HepG2 (cell line): ENCODE results near the gene ADCY9. TPM values are rescaled to one million over a fixed set of nuclear protein-coding genes. Genes with fewer than 3 reads are reported as not detected.

ENCODE experiments used
- DR1 ChIP-seq: sonication (generic); formaldehyde crosslinking; IDR thresholded peaks from 2 replicates; pipeline ENCODE4 v1.8.0; 2021; ENCODE audit warnings: mild to moderate bottlenecking, missing genetic modification reagents, inconsistent platforms
- ELF1 ChIP-seq: sonication (generic); formaldehyde crosslinking; IDR thresholded peaks from 2 replicates; pipeline ENCODE4 v1.4.0; 2020; ENCODE audit warnings: missing genetic modification reagents
- FOXO1 ChIP-seq: sonication (generic); formaldehyde crosslinking; IDR thresholded peaks from 2 replicates; pipeline ENCODE4 v1.4.0; 2020; ENCODE audit warnings: missing genetic modification reagents
- GPN1 ChIP-seq: sonication (generic); formaldehyde crosslinking; IDR thresholded peaks from 2 replicates; pipeline ENCODE4 v1.5.1; 2020; ENCODE audit warnings: missing genetic modification reagents, borderline replicate concordance
- JARID2 ChIP-seq: sonication (generic); formaldehyde crosslinking; IDR thresholded peaks from 2 replicates; pipeline ENCODE4 v1.8.1; 2023; ENCODE audit warnings: missing genetic modification reagents, inconsistent platforms; ENCODE audit not compliant: insufficient replicate concordance
- KAT8 ChIP-seq: IDR thresholded peaks from 2 replicates; pipeline ENCODE4 v1.6.1; 2016; ENCODE audit warnings: missing genetic modification reagents, missing compliant biosample characterization
- KDM4B ChIP-seq: sonication (generic); formaldehyde crosslinking; IDR thresholded peaks from 2 replicates; pipeline ENCODE4 v1.4.0; 2020; ENCODE audit warnings: missing genetic modification reagents
- NCOA1 ChIP-seq: sonication (generic); formaldehyde crosslinking; IDR thresholded peaks from 2 replicates; pipeline ENCODE4 v1.9.0; 2021; ENCODE audit warnings: missing genetic modification reagents
- NFKB2 ChIP-seq: sonication (generic); formaldehyde crosslinking; IDR thresholded peaks from 2 replicates; pipeline ENCODE4 v1.4.0; 2020; ENCODE audit warnings: missing genetic modification reagents, borderline replicate concordance
- SALL1 ChIP-seq: sonication (generic); formaldehyde crosslinking; IDR thresholded peaks from 2 replicates; pipeline ENCODE4 v1.8.0; 2022; ENCODE audit warnings: mild to moderate bottlenecking, missing genetic modification reagents
- ZNF256 ChIP-seq: sonication (generic); formaldehyde crosslinking; conservative IDR thresholded peaks from 2 replicates; pipeline ENCODE4 v1.4.0; 2020; ENCODE audit warnings: missing genetic modification reagents
- ZNF282 ChIP-seq: fragments of 450-650 bp; IDR thresholded peaks from 2 replicates; pipeline ENCODE4 v1.6.1; 2018; ENCODE audit not compliant: partially characterized antibody
- ZNF350 ChIP-seq: sonication (generic); formaldehyde crosslinking; IDR thresholded peaks from 2 replicates; pipeline ENCODE4 v1.4.0; 2020; ENCODE audit warnings: mild to moderate bottlenecking, low read depth, missing genetic modification reagents, borderline replicate concordance
- ZNF451 ChIP-seq: sonication (generic); formaldehyde crosslinking; IDR thresholded peaks from 2 replicates; pipeline ENCODE4 v1.5.0; 2020; ENCODE audit warnings: mild to moderate bottlenecking, missing genetic modification reagents
- ZNF569 ChIP-seq: sonication (generic); formaldehyde crosslinking; IDR thresholded peaks from 2 replicates; pipeline ENCODE4 v1.5.0; 2020; ENCODE audit warnings: mild to moderate bottlenecking, missing genetic modification reagents, moderate library complexity, borderline replicate concordance
- polyA plus RNA-seq, 8 experiments: library from polyadenylated mRNA; depleted of rRNA in 3 of 8; stranded (reverse) in 7 of 8; unstranded in 1 of 8; fragments of >200 nt; fragmentation: Illumina TruSeq in 4 of 8; extraction: Trizol in 4 of 8; gene quantifications; 2 replicates each; pipeline versions ENCODE4 v1.2.1 to v1.2.3, GENCODE V29; 2011 to 2016; ENCODE audit warnings: low read depth in 4 of 8, missing spikeins in 1 of 8, mixed read lengths in 1 of 8; ENCODE audit not compliant: insufficient read depth in 1 of 8
- total RNA-seq, 5 experiments: library from RNA; depleted of rRNA; stranded (reverse); fragments of >200 nt; fragmentation: Illumina TruSeq; extraction: Trizol; gene quantifications; 2 replicates each; pipeline ENCODE4 v1.2.3, GENCODE V29; 2016; ENCODE audit warnings: low read depth in 1 of 5
- TF ChIP-seq, protein P1 (sequence below): sonication (generic); formaldehyde crosslinking; IDR thresholded peaks from 2 replicates; pipeline ENCODE4 v1.5.0; 2020; ENCODE audit warnings: mild to moderate bottlenecking, missing genetic modification reagents
- TF ChIP-seq, protein P2 (sequence below): sonication (generic); formaldehyde crosslinking; IDR thresholded peaks from 2 replicates; pipeline ENCODE4 v1.8.0; 2022; ENCODE audit warnings: mild to moderate bottlenecking, missing genetic modification reagents, borderline replicate concordance
- TF ChIP-seq, protein P3 (sequence below): sonication (generic); formaldehyde crosslinking; IDR thresholded peaks from 2 replicates; pipeline ENCODE4 v1.9.0; 2021; ENCODE audit warnings: missing genetic modification reagents, mild to moderate bottlenecking, borderline replicate concordance
- TF ChIP-seq, protein P4 (sequence below): sonication (generic); formaldehyde crosslinking; IDR thresholded peaks from 2 replicates; pipeline ENCODE4 v1.5.0; 2020; ENCODE audit warnings: mild to moderate bottlenecking, low read depth, missing genetic modification reagents, borderline replicate concordance
- TF ChIP-seq, protein P5 (sequence below): sonication (generic); formaldehyde crosslinking; IDR thresholded peaks from 2 replicates; pipeline ENCODE4 v1.4.0; 2020; ENCODE audit warnings: missing genetic modification reagents
- TF ChIP-seq, protein P6 (sequence below): IDR thresholded peaks from 2 replicates; pipeline ENCODE4 v1.6.1; 2016; ENCODE audit warnings: mild to moderate bottlenecking

The ADCY9 gene
- total and polyA plus RNA-seq, 2 of the 13 experiments (the other 11 are each of a cell fraction or from before 2014, with no cell fraction given), result 11.2 to 13.9 TPM

DNA sequence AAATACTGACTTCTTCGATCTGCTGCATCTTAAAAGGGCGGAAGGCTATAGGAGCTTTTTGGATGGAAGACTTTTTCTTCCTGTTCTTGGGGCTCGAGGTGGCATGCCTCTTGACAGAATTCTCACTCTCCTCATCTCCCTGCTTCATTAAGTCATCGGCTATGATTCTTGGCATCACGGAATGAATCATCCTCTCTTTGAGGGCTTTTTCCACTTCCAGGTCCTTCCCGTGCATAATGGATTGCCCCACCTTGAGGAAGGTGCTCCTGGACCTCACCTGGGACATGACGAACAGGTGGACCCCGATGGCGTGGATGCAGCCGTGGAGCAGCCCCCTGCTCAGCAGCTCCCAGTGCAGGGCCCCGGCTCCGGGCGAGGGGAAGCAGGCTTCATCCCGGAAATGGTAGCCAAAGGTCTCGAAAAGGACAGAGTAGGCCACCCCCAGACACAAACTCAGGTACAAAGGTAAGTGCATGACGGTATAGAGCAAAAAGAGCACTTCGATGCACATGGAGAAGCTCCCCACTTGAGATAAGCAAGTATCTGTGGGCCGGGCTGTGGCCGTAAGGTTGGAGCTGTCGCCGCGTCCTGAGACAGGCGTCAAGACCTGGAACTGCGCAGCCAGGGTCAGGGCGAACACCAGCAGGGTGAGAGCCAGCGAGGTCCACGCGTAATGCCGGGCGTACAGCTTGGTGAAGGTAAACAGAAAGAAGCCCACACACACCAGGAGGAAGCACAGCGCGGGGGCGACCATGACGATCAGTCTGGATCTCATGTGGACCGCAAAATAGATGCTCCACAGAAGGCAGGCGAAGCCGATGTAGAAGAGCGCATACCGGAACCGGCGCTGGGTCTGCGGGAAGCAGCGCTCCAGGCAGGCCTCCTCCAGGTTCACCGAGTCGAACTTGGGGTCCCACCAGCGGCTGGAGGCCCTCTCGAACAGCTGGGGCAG lies 1.7 kb downstream of the ADCY9 start (continued):
- no peak; the same call in none of the 2 replicates for TF ChIP-seq SALL1 (CRISPR knock-in tag)
- TF ChIP-seq ZNF451 (CRISPR knock-in tag), result no peak
- TF ChIP-seq DR1 (CRISPR knock-in tag), result no peak
- TF ChIP-seq ZNF350 (CRISPR knock-in tag), result no peak; the same call in 1 of the 2 replicates
- 0 out of 2 replicates have a peak, but pooled peaks have one; percentile 20 for TF ChIP-seq ELF1
- TF ChIP-seq KAT8 (CRISPR knock-in tag), result peak; percentile 22; the same call in 1 of the 2 replicates
- TF ChIP-seq GPN1 (CRISPR knock-in tag), result no peak
- TF ChIP-seq, protein P1, sequence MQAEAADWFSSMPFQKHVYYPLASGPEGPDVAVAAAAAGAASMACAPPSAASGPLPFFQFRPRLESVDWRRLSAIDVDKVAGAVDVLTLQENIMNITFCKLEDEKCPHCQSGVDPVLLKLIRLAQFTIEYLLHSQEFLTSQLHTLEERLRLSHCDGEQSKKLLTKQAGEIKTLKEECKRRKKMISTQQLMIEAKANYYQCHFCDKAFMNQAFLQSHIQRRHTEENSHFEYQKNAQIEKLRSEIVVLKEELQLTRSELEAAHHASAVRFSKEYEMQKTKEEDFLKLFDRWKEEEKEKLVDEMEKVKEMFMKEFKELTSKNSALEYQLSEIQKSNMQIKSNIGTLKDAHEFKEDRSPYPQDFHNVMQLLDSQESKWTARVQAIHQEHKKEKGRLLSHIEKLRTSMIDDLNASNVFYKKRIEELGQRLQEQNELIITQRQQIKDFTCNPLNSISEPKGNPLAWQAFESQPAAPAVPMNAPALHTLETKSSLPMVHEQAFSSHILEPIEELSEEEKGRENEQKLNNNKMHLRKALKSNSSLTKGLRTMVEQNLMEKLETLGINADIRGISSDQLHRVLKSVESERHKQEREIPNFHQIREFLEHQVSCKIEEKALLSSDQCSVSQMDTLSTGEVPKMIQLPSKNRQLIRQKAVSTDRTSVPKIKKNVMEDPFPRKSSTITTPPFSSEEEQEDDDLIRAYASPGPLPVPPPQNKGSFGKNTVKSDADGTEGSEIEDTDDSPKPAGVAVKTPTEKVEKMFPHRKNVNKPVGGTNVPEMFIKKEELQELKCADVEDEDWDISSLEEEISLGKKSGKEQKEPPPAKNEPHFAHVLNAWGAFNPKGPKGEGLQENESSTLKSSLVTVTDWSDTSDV, result no peak; the same call in 1 of the 2 replicates
- no peak for TF ChIP-seq KDM4B (CRISPR knock-in tag)
- TF ChIP-seq, protein P2, sequence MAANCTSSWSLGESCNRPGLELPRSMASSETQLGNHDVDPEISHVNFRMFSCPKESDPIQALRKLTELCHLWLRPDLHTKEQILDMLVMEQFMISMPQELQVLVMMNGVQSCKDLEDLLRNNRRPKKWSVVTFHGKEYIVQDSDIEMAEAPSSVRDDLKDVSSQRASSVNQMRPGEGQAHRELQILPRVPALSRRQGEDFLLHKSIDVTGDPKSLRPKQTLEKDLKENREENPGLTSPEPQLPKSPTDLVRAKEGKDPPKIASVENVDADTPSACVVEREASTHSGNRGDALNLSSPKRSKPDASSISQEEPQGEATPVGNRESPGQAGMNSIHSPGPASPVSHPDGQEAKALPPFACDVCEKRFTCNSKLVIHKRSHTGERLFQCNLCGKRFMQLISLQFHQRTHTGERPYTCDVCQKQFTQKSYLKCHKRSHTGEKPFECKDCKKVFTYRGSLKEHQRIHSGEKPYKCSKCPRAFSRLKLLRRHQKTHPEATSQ, result no peak
- no peak for TF ChIP-seq JARID2 (CRISPR knock-in tag)
- TF ChIP-seq, protein P3, sequence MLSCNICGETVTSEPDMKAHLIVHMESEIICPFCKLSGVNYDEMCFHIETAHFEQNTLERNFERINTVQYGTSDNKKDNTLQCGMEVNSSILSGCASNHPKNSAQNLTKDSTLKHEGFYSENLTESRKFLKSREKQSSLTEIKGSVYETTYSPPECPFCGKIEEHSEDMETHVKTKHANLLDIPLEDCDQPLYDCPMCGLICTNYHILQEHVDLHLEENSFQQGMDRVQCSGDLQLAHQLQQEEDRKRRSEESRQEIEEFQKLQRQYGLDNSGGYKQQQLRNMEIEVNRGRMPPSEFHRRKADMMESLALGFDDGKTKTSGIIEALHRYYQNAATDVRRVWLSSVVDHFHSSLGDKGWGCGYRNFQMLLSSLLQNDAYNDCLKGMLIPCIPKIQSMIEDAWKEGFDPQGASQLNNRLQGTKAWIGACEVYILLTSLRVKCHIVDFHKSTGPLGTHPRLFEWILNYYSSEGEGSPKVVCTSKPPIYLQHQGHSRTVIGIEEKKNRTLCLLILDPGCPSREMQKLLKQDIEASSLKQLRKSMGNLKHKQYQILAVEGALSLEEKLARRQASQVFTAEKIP, result no peak
- TF ChIP-seq, protein P4, sequence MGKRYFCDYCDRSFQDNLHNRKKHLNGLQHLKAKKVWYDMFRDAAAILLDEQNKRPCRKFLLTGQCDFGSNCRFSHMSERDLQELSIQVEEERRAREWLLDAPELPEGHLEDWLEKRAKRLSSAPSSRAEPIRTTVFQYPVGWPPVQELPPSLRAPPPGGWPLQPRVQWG (CRISPR knock-in tag), result no peak
- TF ChIP-seq ZNF569 (CRISPR knock-in tag), result no peak
- TF ChIP-seq FOXO1 (CRISPR knock-in tag), result no peak
- TF ChIP-seq, protein P5, sequence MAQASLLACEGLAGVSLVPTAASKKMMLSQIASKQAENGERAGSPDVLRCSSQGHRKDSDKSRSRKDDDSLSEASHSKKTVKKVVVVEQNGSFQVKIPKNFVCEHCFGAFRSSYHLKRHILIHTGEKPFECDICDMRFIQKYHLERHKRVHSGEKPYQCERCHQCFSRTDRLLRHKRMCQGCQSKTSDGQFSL (CRISPR knock-in tag), result no peak
- TF ChIP-seq ZNF282, result no peak
- TF ChIP-seq, protein P6, sequence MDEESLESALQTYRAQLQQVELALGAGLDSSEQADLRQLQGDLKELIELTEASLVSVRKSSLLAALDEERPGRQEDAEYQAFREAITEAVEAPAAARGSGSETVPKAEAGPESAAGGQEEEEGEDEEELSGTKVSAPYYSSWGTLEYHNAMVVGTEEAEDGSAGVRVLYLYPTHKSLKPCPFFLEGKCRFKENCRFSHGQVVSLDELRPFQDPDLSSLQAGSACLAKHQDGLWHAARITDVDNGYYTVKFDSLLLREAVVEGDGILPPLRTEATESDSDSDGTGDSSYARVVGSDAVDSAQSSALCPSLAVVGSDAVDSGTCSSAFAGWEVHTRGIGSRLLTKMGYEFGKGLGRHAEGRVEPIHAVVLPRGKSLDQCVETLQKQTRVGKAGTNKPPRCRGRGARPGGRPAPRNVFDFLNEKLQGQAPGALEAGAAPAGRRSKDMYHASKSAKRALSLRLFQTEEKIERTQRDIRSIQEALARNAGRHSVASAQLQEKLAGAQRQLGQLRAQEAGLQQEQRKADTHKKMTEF (CRISPR knock-in tag), result no peak; the same call in 1 of the 2 replicates
- TF ChIP-seq NFKB2 (CRISPR knock-in tag), result no peak
- no peak for TF ChIP-seq NCOA1 (CRISPR knock-in tag)
- no peak for TF ChIP-seq ZNF256
